NCI-H1105 (cell line): ENCODE measurements around the gene AK4.

Source experiments
- DNase-seq: peaks from one replicate; lab custom pipeline; 2025; lab: John Stamatoyannopoulos, UW

The AK4 gene

DNA sequence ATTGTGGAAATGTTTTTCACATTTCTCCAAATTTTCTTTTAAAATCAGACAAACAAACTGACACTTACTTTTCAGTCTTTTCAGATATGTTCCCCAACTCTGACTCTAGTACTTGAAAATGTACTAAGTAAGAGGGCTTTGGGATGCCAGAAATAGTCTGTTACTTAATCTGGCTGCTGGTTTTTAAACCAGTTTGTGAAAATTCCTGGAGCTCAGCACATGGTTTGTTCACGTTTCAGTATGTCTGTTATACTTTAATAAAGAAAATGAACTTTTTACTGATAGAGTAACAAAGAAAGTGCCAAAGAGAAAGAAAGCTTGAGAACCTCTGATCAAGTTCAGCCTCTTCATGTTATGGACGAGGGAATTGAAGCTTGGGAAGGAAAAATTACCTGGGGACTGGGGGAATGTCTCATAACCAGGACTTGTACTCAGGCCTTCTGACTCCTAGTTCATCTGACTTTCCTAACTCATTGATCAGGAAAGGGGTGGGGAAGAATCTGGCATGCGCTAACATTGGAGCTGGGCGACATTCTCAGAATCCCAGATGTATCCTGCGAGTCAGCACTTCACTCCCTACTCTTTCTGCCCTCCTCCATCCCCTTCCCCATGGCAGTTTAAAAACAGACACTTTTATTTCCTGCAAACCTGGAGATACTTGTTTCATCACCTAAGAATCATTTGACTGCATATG lies 130.5 kb downstream of the AK4 start:
- DNase-seq, result no peak

DNA sequence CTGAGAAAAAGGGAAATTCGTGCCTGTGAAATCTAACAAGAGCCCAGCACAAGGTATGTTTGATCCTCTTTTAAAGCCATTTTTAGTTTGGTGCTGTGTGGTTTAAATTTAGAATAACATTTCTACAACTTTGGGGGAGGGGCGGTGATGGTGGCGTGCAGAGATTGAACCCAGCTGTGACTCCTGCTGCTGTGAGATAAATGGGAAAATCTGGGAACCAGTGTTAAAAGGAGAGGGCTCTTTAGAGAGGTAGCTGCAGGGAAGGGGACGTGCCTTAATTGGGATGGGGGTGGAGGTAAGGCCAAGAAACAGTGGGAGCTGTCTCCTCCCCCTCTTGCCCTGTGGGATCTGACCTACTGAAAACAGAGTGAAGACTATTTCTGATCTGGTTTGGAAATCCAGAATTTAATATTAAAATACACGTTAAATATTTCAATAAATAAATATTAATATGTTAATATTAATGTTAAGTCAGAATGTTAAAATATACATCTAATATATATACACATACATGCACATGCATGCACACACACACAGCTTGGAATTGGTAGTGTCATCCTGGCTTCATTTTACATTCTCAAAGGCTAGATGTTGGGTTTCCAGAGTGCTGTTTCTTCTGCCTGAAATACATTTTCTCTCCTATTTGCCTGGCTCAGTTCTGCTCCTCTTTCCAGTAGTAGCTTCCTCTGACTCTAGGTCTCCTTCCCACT lies 131.2 kb downstream of the AK4 start:
- no peak for DNase-seq
